ENCODE results near the gene LRFN3.

- TF ChIP-seq POLR2A (IDR thresholded peaks at IDR 0.05; ENCODE audit: low read length) = no peak
- TF ChIP-seq GATA1 (IDR thresholded peaks at IDR 0.05; ENCODE audit: low read depth, low read length) = no peak
Observed at GRCh38 chr19:35908010-35908441, 28.1 kb upstream of the LRFN3 start, which contains the start of gene TYROBP.
